H1 (cell line): ENCODE results near the gene FXYD7. TPM values are rescaled to one million over a fixed set of nuclear protein-coding genes. Genes with fewer than 3 reads are reported as not detected.

ENCODE experiments used
- CEBPB ChIP-seq: IDR thresholded peaks from 2 replicates; pipeline ENCODE4 v1.6.1; 2012; ENCODE audit warnings: low read depth, low read length
- FOSL1 ChIP-seq: IDR thresholded peaks from 2 replicates; pipeline ENCODE4 v1.6.1; 2011; ENCODE audit warnings: mild to moderate bottlenecking, low read depth, low read length, moderate library complexity; ENCODE audit not compliant: insufficient read depth
- HDAC2 ChIP-seq, 2 experiments: fragments of 300-600 bp in 1 of 2; sonication (generic) in 1 of 2; IDR thresholded peaks; 2 replicates each; pipeline ENCODE4 v1.6.1; 2011 to 2012; ENCODE audit warnings: low read depth in 2 of 2, low read length in 2 of 2, mild to moderate bottlenecking in 2 of 2, moderate library complexity in 2 of 2, borderline replicate concordance in 1 of 2, inconsistent platforms in 1 of 2
- RBBP5 ChIP-seq: IDR thresholded peaks from 2 replicates; pipeline ENCODE4 v1.7.1; 2012; ENCODE audit warnings: low read depth, mild to moderate bottlenecking, inconsistent platforms, low read length, moderate library complexity, borderline replicate concordance
- RFX5 ChIP-seq: IDR thresholded peaks from 2 replicates; pipeline ENCODE4 v1.6.1; 2011; ENCODE audit warnings: low read depth, low read length, improper control_type of control experiment, borderline replicate concordance
- SP1 ChIP-seq: IDR thresholded peaks from 2 replicates; pipeline ENCODE4 v1.6.1; 2011; ENCODE audit warnings: low read depth, low read length
- SRF ChIP-seq: IDR thresholded peaks from 2 replicates; pipeline ENCODE4 v1.6.1; 2011; ENCODE audit warnings: mild to moderate bottlenecking, low read depth, low read length, moderate library complexity
- polyA plus RNA-seq, 7 experiments: library from polyadenylated mRNA; depleted of rRNA in 3 of 7; stranded (reverse) in 5 of 7; unstranded in 2 of 7; fragments of >200 nt in 5 of 7; fragments of 200-250 nt in 2 of 7; gene quantifications; 1 replicate in 5 of 7; 2 replicates in 1 of 7; 4 replicates in 1 of 7; pipeline versions ENCODE4 v1.2.1 to v1.2.3, GENCODE V29; 2011 to 2013; ENCODE audit warnings: missing spikeins in 2 of 7, mixed read lengths in 2 of 7
- total RNA-seq: library from RNA; stranded (reverse); fragmentation: NEBNext Ultra II Directional; extraction: Animal tissue kit (Norgen Biotek cat#: 25700); gene quantifications from 2 replicates; pipeline ENCODE4 v1.2.1, GENCODE V29; 2021
- TF ChIP-seq, protein P1 (sequence below): fragments of 300-600 bp; sonication (generic); IDR thresholded peaks from 2 replicates; pipeline ENCODE4 v1.7.1; 2012; ENCODE audit warnings: low read length, moderate library complexity, mild to moderate bottlenecking, inconsistent platforms; ENCODE audit not compliant: insufficient replicate concordance

The FXYD7 gene
- total and polyA plus RNA-seq, 2 of the 8 experiments (the other 6 are each of a cell fraction or from before 2014, with no cell fraction given), result 12.1 to 14.3 TPM

DNA sequence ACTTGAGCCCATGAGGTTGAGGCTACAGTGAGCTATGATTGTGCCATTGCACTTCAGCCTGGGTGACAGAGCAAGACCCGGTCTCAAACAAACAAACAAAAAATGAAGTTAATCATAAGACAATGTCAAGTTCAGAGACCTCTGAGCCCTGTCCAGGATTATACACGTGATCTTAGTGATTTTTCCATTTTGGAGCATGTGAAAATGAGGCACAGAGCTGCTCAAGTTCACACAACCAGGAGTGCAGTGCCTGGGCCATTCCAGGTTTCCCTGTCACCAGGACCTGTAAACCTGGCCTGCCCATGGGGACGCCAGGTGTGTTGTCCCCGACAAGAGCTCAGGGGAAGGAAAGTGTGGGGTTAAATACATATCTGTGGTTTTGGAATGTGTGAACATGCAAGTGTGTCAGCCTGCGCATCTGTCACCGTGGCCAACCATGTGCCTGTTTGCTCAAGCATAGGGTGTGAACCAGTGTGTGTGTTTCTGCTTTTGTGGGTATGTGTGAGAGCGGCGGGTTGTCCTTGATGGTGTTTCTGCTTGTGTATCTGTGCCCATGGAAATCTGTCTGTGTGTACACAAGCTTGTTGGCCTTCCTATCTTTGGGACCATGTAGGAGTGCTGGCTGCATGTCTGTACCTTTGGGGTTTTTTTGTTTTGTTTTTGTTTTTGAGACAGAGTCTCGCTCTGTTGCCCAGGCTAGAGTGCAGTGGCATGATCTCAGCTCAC is 5.9 kb upstream of the FXYD7 start (continued):
- TF ChIP-seq, protein P1, sequence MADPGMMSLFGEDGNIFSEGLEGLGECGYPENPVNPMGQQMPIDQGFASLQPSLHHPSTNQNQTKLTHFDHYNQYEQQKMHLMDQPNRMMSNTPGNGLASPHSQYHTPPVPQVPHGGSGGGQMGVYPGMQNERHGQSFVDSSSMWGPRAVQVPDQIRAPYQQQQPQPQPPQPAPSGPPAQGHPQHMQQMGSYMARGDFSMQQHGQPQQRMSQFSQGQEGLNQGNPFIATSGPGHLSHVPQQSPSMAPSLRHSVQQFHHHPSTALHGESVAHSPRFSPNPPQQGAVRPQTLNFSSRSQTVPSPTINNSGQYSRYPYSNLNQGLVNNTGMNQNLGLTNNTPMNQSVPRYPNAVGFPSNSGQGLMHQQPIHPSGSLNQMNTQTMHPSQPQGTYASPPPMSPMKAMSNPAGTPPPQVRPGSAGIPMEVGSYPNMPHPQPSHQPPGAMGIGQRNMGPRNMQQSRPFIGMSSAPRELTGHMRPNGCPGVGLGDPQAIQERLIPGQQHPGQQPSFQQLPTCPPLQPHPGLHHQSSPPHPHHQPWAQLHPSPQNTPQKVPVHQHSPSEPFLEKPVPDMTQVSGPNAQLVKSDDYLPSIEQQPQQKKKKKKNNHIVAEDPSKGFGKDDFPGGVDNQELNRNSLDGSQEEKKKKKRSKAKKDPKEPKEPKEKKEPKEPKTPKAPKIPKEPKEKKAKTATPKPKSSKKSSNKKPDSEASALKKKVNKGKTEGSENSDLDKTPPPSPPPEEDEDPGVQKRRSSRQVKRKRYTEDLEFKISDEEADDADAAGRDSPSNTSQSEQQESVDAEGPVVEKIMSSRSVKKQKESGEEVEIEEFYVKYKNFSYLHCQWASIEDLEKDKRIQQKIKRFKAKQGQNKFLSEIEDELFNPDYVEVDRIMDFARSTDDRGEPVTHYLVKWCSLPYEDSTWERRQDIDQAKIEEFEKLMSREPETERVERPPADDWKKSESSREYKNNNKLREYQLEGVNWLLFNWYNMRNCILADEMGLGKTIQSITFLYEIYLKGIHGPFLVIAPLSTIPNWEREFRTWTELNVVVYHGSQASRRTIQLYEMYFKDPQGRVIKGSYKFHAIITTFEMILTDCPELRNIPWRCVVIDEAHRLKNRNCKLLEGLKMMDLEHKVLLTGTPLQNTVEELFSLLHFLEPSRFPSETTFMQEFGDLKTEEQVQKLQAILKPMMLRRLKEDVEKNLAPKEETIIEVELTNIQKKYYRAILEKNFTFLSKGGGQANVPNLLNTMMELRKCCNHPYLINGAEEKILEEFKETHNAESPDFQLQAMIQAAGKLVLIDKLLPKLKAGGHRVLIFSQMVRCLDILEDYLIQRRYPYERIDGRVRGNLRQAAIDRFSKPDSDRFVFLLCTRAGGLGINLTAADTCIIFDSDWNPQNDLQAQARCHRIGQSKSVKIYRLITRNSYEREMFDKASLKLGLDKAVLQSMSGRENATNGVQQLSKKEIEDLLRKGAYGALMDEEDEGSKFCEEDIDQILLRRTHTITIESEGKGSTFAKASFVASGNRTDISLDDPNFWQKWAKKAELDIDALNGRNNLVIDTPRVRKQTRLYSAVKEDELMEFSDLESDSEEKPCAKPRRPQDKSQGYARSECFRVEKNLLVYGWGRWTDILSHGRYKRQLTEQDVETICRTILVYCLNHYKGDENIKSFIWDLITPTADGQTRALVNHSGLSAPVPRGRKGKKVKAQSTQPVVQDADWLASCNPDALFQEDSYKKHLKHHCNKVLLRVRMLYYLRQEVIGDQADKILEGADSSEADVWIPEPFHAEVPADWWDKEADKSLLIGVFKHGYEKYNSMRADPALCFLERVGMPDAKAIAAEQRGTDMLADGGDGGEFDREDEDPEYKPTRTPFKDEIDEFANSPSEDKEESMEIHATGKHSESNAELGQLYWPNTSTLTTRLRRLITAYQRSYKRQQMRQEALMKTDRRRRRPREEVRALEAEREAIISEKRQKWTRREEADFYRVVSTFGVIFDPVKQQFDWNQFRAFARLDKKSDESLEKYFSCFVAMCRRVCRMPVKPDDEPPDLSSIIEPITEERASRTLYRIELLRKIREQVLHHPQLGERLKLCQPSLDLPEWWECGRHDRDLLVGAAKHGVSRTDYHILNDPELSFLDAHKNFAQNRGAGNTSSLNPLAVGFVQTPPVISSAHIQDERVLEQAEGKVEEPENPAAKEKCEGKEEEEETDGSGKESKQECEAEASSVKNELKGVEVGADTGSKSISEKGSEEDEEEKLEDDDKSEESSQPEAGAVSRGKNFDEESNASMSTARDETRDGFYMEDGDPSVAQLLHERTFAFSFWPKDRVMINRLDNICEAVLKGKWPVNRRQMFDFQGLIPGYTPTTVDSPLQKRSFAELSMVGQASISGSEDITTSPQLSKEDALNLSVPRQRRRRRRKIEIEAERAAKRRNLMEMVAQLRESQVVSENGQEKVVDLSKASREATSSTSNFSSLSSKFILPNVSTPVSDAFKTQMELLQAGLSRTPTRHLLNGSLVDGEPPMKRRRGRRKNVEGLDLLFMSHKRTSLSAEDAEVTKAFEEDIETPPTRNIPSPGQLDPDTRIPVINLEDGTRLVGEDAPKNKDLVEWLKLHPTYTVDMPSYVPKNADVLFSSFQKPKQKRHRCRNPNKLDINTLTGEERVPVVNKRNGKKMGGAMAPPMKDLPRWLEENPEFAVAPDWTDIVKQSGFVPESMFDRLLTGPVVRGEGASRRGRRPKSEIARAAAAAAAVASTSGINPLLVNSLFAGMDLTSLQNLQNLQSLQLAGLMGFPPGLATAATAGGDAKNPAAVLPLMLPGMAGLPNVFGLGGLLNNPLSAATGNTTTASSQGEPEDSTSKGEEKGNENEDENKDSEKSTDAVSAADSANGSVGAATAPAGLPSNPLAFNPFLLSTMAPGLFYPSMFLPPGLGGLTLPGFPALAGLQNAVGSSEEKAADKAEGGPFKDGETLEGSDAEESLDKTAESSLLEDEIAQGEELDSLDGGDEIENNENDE, result no peak
- TF ChIP-seq HDAC2 (IDR thresholded peaks at IDR 0.05; ENCODE audit: borderline replicate concordance in 1 of 2, low read depth in 2 of 2, low read length in 2 of 2), result no peak
- TF ChIP-seq FOSL1, result no peak
- TF ChIP-seq SRF, result no peak
- TF ChIP-seq RFX5, result no peak
- no peak for TF ChIP-seq RBBP5
- no peak for TF ChIP-seq SP1
- no peak for TF ChIP-seq CEBPB
